A549 (cell line): Measurements from ENCODE around the gene PGBD5. TPM values are rescaled to one million over a fixed set of nuclear protein-coding genes. Genes with fewer than 3 reads are reported as not detected.

ENCODE experiments used
- ATAC-seq, 2 experiments: fragments of 200-7000 bp in 1 of 2; fragments of >200 bp in 1 of 2; cut with Nextera tagmentation in 1 of 2; cut with Tn5 transposase in 1 of 2; 3 replicates each; pipeline versions ENCODE4 v1.8.0 to v1.9.1; 2018 to 2020; ENCODE audit warnings: mild to moderate bottlenecking in 1 of 2, moderate library complexity in 1 of 2
- CTCF ChIA-PET: fragments of 300-600 bp; sonication (Branson Sonifier 250); formaldehyde crosslinking; extraction: SDS; loops from one replicate; lab custom pipeline; 2021; ENCODE audit warnings: antibody characterized with exemption, inconsistent platforms; lab: Yijun Ruan, JAX
- POLR2A ChIA-PET: fragments of 350-600 bp; formaldehyde crosslinking; extraction: SDS; loops from one replicate; lab custom pipeline; 2021; ENCODE audit warnings: antibody characterized with exemption, inconsistent platforms; lab: Yijun Ruan, JAX
- DNase-seq, 2 experiments: peaks; one replicate each; pipeline versions ENCODE4 v3.0.0 to v3.0.0-alpha.2; 2011 to 2016; ENCODE audit warnings: low read depth in 1 of 2, low spot score in 1 of 2
- FAIRE-seq: peaks from 2 replicates; lab custom pipeline; 2011; peaks lifted over from hg19 to GRCh38; lab: Jason Lieb, UNC
- H3K27ac ChIP-seq, 2 experiments: fragments of >200 bp; sonication (Bioruptor Twin); formaldehyde crosslinking; 3 replicates each; pipeline ENCODE4 v1.5.1; 2016 to 2017
- H3K4me1 ChIP-seq: fragments of >200 bp; sonication (Bioruptor Twin); formaldehyde crosslinking; 3 replicates; pipeline ENCODE4 v1.6.1; 2016
- H3K4me2 ChIP-seq: fragments of >200 bp; sonication (Bioruptor Twin); formaldehyde crosslinking; 3 replicates; pipeline ENCODE4 v1.6.1; 2016
- H3K4me3 ChIP-seq: fragments of >200 bp; sonication (Bioruptor Twin); formaldehyde crosslinking; 3 replicates; pipeline ENCODE4 v1.5.1; 2016
- H3K9me3 ChIP-seq: fragments of >200 bp; sonication (Bioruptor Twin); formaldehyde crosslinking; 3 replicates; pipeline ENCODE4 v1.6.1; 2016
- CBX8 ChIP-seq: fragments of 200-600 bp; sonication (generic); IDR thresholded peaks from 2 replicates; pipeline ENCODE4 v1.6.1; 2016
- CHD2 ChIP-seq: fragments of 150-350 bp; IDR thresholded peaks from 2 replicates; pipeline ENCODE4 v1.6.1; 2014; ENCODE audit warnings: low read length; ENCODE audit not compliant: partially characterized antibody
- E2F6 ChIP-seq: IDR thresholded peaks from 2 replicates; pipeline ENCODE4 v1.6.1; 2012; ENCODE audit warnings: low read depth, borderline replicate concordance
- EHF ChIP-seq: fragments of 250-450 bp; sonication (Bioruptor Pico); IDR thresholded peaks from 2 replicates; pipeline ENCODE4 v1.5.0; 2020; ENCODE audit warnings: mild to moderate bottlenecking
- EHMT2 ChIP-seq: fragments of 200-600 bp; sonication (generic); IDR thresholded peaks from 2 replicates; pipeline ENCODE4 v1.6.1; 2016; ENCODE audit warnings: antibody characterized with exemption, low read depth, mild to moderate bottlenecking, moderate library complexity
- HDAC2 ChIP-seq: fragments of 200-600 bp; sonication (generic); IDR thresholded peaks from 2 replicates; pipeline ENCODE4 v1.6.1; 2016
- HEYL ChIP-seq: fragments of 250-450 bp; sonication (Bioruptor Pico); IDR thresholded peaks from 2 replicates; pipeline ENCODE4 v1.8.0; 2021; ENCODE audit warnings: mild to moderate bottlenecking, moderate library complexity
- HMGXB4 ChIP-seq: fragments of 250-450 bp; sonication (Bioruptor Pico); IDR thresholded peaks from 2 replicates; pipeline ENCODE4 v1.5.0; 2021; ENCODE audit warnings: mild to moderate bottlenecking, moderate library complexity, borderline replicate concordance
- HOXA7 ChIP-seq: fragments of 250-450 bp; sonication (Bioruptor Pico); IDR thresholded peaks from 2 replicates; pipeline ENCODE4 v1.5.0; 2020; ENCODE audit warnings: mild to moderate bottlenecking, moderate library complexity
- HOXB13 ChIP-seq: fragments of 250-450 bp; sonication (Bioruptor Pico); IDR thresholded peaks from 2 replicates; pipeline ENCODE4 v1.5.0; 2020; ENCODE audit warnings: low read depth, mild to moderate bottlenecking, moderate library complexity
- JUN ChIP-seq, 2 experiments: fragments of >200 bp; sonication (Bioruptor Twin); formaldehyde crosslinking; IDR thresholded peaks; 2 replicates in 1 of 2; 3 replicates in 1 of 2; pipeline ENCODE4 v1.6.1; 2016 to 2017
- JUNB ChIP-seq: fragments of >200 bp; sonication (Bioruptor Twin); formaldehyde crosslinking; IDR thresholded peaks from 2 replicates; pipeline ENCODE4 v1.6.1; 2016
- KDM1A ChIP-seq: fragments of 200-600 bp; sonication (generic); IDR thresholded peaks from 2 replicates; pipeline ENCODE4 v1.6.1; 2016; ENCODE audit warnings: low read depth, mild to moderate bottlenecking
- KDM5A ChIP-seq: fragments of 200-600 bp; sonication (generic); IDR thresholded peaks from 2 replicates; pipeline ENCODE4 v1.6.1; 2016; ENCODE audit warnings: antibody characterized with exemption, mild to moderate bottlenecking
- MAFK ChIP-seq: fragments of 450-650 bp; IDR thresholded peaks from 2 replicates; pipeline ENCODE4 v1.6.1; 2014; ENCODE audit not compliant: partially characterized antibody
- NFE2L2 ChIP-seq: fragments of 150-350 bp; conservative IDR thresholded peaks from 2 replicates; pipeline ENCODE4 v1.6.1; 2014; ENCODE audit warnings: low read length
- NR3C1 ChIP-seq: fragments of >200 bp; sonication (Bioruptor Twin); formaldehyde crosslinking; IDR thresholded peaks from 3 replicates; pipeline ENCODE4 v1.6.1; 2017
- PBX3 ChIP-seq: IDR thresholded peaks from 2 replicates; pipeline ENCODE4 v1.6.1; 2012
- PHF8 ChIP-seq: fragments of 200-600 bp; sonication (generic); IDR thresholded peaks from 2 replicates; pipeline ENCODE4 v1.6.1; 2016; ENCODE audit warnings: low read depth, mild to moderate bottlenecking, antibody characterized with exemption, moderate library complexity, borderline replicate concordance
- POLR2A ChIP-seq: IDR thresholded peaks from 2 replicates; pipeline ENCODE4 v1.6.1; 2012; ENCODE audit warnings: mild to moderate bottlenecking, low read length
- POLR2AphosphoS2 ChIP-seq: conservative IDR thresholded peaks from 2 replicates; pipeline ENCODE4 v1.6.1; 2012; ENCODE audit warnings: low read length, improper control_type of control experiment, inconsistent platforms
- RCOR1 ChIP-seq: fragments of 150-350 bp; IDR thresholded peaks from 2 replicates; pipeline ENCODE4 v1.6.1; 2014; ENCODE audit warnings: antibody characterized with exemption, low read length, low read depth
- REST ChIP-seq: fragments of 200-600 bp; sonication (generic); IDR thresholded peaks from 2 replicates; pipeline ENCODE4 v1.6.1; 2016; ENCODE audit warnings: antibody characterized with exemption, mild to moderate bottlenecking, moderate library complexity
- SMC3 ChIP-seq: fragments of >200 bp; sonication (Bioruptor Twin); formaldehyde crosslinking; IDR thresholded peaks from 3 replicates; pipeline ENCODE4 v1.6.1; 2018; ENCODE audit warnings: inconsistent platforms
- SREBF2 ChIP-seq: fragments of 450-650 bp; IDR thresholded peaks from 2 replicates; pipeline ENCODE4 v1.6.1; 2014; ENCODE audit warnings: mild to moderate bottlenecking, moderate library complexity
- USF2 ChIP-seq: fragments of 450-650 bp; IDR thresholded peaks from 2 replicates; pipeline ENCODE4 v1.6.1; 2014; ENCODE audit warnings: antibody characterized with exemption
- ZFP36 ChIP-seq: fragments of 450-650 bp; IDR thresholded peaks from 2 replicates; pipeline ENCODE4 v1.6.1; 2014; ENCODE audit warnings: borderline replicate concordance; ENCODE audit not compliant: partially characterized antibody
- ZNF302 ChIP-seq: fragments of 250-450 bp; sonication (Bioruptor Pico); IDR thresholded peaks from 2 replicates; pipeline ENCODE4 v1.9.0; 2021; ENCODE audit warnings: inconsistent platforms, mild to moderate bottlenecking, moderate library complexity
- WGBS: methylation state at CpG from one replicate; pipeline ENCODE4 v1.1.6; 2017; ENCODE audit errors: missing lambda C conversion rate; 5-methylcytosine and 5-hydroxymethylcytosine counted together
- polyA plus RNA-seq, 4 experiments: library from polyadenylated mRNA; depleted of rRNA in 3 of 4; stranded (reverse); fragments of >200 nt; fragmentation: RNase III in 1 of 4; extraction: RNeasy Plus Mini Kit Qiagen cat#74134 plus additional on column Dnase treatment in 1 of 4; gene quantifications; 2 replicates in 3 of 4; 3 replicates in 1 of 4; pipeline ENCODE4 v1.2.3, GENCODE V29; 2011 to 2017

The PGBD5 gene
- polyA plus RNA-seq, 2 of the 4 experiments (the other 2 are of a cell fraction) = 0.04 to 0.66 TPM

- TF ChIP-seq NFE2L2 (no peak), CBX8 (no peak), ZNF302 (CRISPR knock-in tag) (no peak), HDAC2 (no peak), JUN (IDR thresholded peaks at IDR 0.05) (no peak)
Measured at GRCh38 chr1:230415405-230416132, 10.6 kb downstream of the PGBD5 start (continued).

- no peak for ATAC-seq
- FAIRE-seq = no peak
- Histone ChIP-seq H3K9me3 (no peaks in the 10 kb centered on the region), H3K4me1 (no peaks in the 10 kb centered on the region), H3K27ac (no peak overlapping the region), H3K4me3 (no peak overlapping the region), H3K4me2 (no peak overlapping the region)
- ChIA-PET CTCF (no interaction called here), POLR2A (no interaction called here)
- TF ChIP-seq SMC3 = no peak
- TF ChIP-seq HOXA7 (CRISPR knock-in tag) = no peak
- no peak for TF ChIP-seq SREBF2
- no peak for TF ChIP-seq JUNB
- no peak for TF ChIP-seq E2F6
- no peak for TF ChIP-seq USF2
- no peak for TF ChIP-seq PBX3
- no peak for TF ChIP-seq REST
- TF ChIP-seq HEYL = no peak
- no peak for TF ChIP-seq POLR2A
- no peak for TF ChIP-seq KDM5A
- no peak for TF ChIP-seq NR3C1
- no peak for TF ChIP-seq HMGXB4 (CRISPR knock-in tag)
- 0% methylated on average over 4 of the region's 4 CpGs for WGBS
- DNase-seq = no peak
Measured at GRCh38 chr1:230414694-230415093, 11.4 kb downstream of the PGBD5 start.

GRCh38 chr1:230414102-230414501 lies 12.0 kb downstream of the PGBD5 start:
- H3K4me3 ChIP-seq = no peak overlapping the region
- H3K4me2 ChIP-seq = no peak overlapping the region
- no peak for TF ChIP-seq EHMT2
- no peak for TF ChIP-seq EHF (CRISPR knock-in tag)
- TF ChIP-seq CHD2 = no peak
- TF ChIP-seq MAFK = no peak
- TF ChIP-seq NFE2L2 = no peak
- no peak for TF ChIP-seq ZFP36
- TF ChIP-seq PHF8 = no peak
- no peak for TF ChIP-seq JUN (IDR thresholded peaks at IDR 0.05)
- TF ChIP-seq POLR2AphosphoS2 = no peak
- TF ChIP-seq KDM1A = no peak
- TF ChIP-seq RCOR1 = no peak
- TF ChIP-seq SREBF2 = no peak
- TF ChIP-seq NR3C1 = no peak
- TF ChIP-seq HOXB13 (CRISPR knock-in tag) = no peak
- H3K9me3 ChIP-seq = no peaks in the 10 kb centered on the region
- H3K27ac ChIP-seq = no peak overlapping the region
- ChIA-PET CTCF (no interaction called here), POLR2A (no interaction called here)
- 49% methylated on average over 4 of the region's 4 CpGs for WGBS
- no peak for DNase-seq
- no peaks in the 10 kb centered on the region for H3K4me1 ChIP-seq
- FAIRE-seq = no peak
- ATAC-seq = no peak
